ENCODE measurements around the gene HPGDS. TPM values are rescaled to one million over a fixed set of nuclear protein-coding genes. Genes with fewer than 3 reads are reported as not detected.
"Not testable (repeated sequence)": the region's sequence is repeated elsewhere in the genome, so short reads cannot be mapped to it uniquely, and the experiment has no call there.

HPGDS gene
- total RNA-seq = not detected in 2 replicates

GRCh38 chr4:94342694-94343093 lies at the start of gene HPGDS:
HPGDS (minus strand) TSS chr4:94342836; CDS start chr4:94334629, 8,207 bp downstream.
- H3K27me3 Mint-ChIP-seq = no peaks in the 10 kb centered on the region
- H3K4me1 Mint-ChIP-seq = peaks cover 24% of the 10 kb centered on the region
- DNase-seq = no peak
- no peak within 1 kb of the TSS for H3K27ac Mint-ChIP-seq
- H3K9me3 Mint-ChIP-seq = no peaks in the 10 kb centered on the region
- intact Hi-C loops (cut with micrococcal nuclease) = no loop called here
- no peak within 1 kb of the TSS for H3K4me3 Mint-ChIP-seq
- no peaks in the 10 kb centered on the region for H3K36me3 Mint-ChIP-seq (ENCODE audit: low read depth)

- H3K4me1 Mint-ChIP-seq = no peaks in the 10 kb centered on the region
- DNase-seq = peak; percentile 70
- peaks cover 3% of the 10 kb centered on the region for H3K27me3 Mint-ChIP-seq
- H3K27ac Mint-ChIP-seq = no peak overlapping the region
- intact Hi-C loops (cut with micrococcal nuclease) = loop anchor here (1.0 to 2.0 kb wide), 3 partner anchors 52 to 600 kb away; no protein-coding TSS in a partner anchor
- no peaks in the 10 kb centered on the region for H3K9me3 Mint-ChIP-seq
- no peaks in the 10 kb centered on the region for H3K36me3 Mint-ChIP-seq (ENCODE audit: low read depth)
- H3K4me3 Mint-ChIP-seq = no peak overlapping the region
Observed at GRCh38 chr4:94390804-94391410, 48.3 kb upstream of the HPGDS start.

- no peaks in the 10 kb centered on the region for H3K4me1 Mint-ChIP-seq
- intact Hi-C loops (cut with micrococcal nuclease) = loop anchor here (2.0 kb wide), 2 partner anchors 51 to 599 kb away; no protein-coding TSS in a partner anchor
- no peak for DNase-seq
- no peak overlapping the region for H3K4me3 Mint-ChIP-seq
- H3K36me3 Mint-ChIP-seq (ENCODE audit: low read depth) = no peaks in the 10 kb centered on the region
- no peak overlapping the region for H3K27ac Mint-ChIP-seq
- no peaks in the 10 kb centered on the region for H3K9me3 Mint-ChIP-seq
- peaks cover 2% of the 10 kb centered on the region for H3K27me3 Mint-ChIP-seq
Observed at GRCh38 chr4:94389595-94390267, 47.1 kb upstream of the HPGDS start.

GRCh38 chr4:94387965-94388364 lies 45.3 kb upstream of the HPGDS start:
- H3K36me3 Mint-ChIP-seq (ENCODE audit: low read depth); H3K4me1 Mint-ChIP-seq; DNase-seq; H3K9me3 Mint-ChIP-seq; H3K27me3 Mint-ChIP-seq; intact Hi-C loops (cut with micrococcal nuclease); H3K4me3 Mint-ChIP-seq; H3K27ac Mint-ChIP-seq: not testable (repeated sequence)

GRCh38 chr4:94385452-94385851 lies 42.8 kb upstream of the HPGDS start:
- H3K4me3 Mint-ChIP-seq; H3K4me1 Mint-ChIP-seq; DNase-seq; H3K27ac Mint-ChIP-seq; H3K27me3 Mint-ChIP-seq; intact Hi-C loops (cut with micrococcal nuclease); H3K36me3 Mint-ChIP-seq (ENCODE audit: low read depth); H3K9me3 Mint-ChIP-seq: not testable (repeated sequence)

- H3K27me3 Mint-ChIP-seq; intact Hi-C loops (cut with micrococcal nuclease); H3K27ac Mint-ChIP-seq; DNase-seq; H3K4me1 Mint-ChIP-seq; H3K9me3 Mint-ChIP-seq; H3K36me3 Mint-ChIP-seq (ENCODE audit: low read depth); H3K4me3 Mint-ChIP-seq: not testable (repeated sequence)
Observed at GRCh38 chr4:94382891-94383290, 40.3 kb upstream of the HPGDS start.

- H3K27me3 Mint-ChIP-seq = peaks cover 9% of the 10 kb centered on the region
- H3K4me1 Mint-ChIP-seq = no peaks in the 10 kb centered on the region
- no peaks in the 10 kb centered on the region for H3K9me3 Mint-ChIP-seq
- no peak overlapping the region for H3K27ac Mint-ChIP-seq
- no peak overlapping the region for H3K4me3 Mint-ChIP-seq
- H3K36me3 Mint-ChIP-seq (ENCODE audit: low read depth) = no peaks in the 10 kb centered on the region
- intact Hi-C loops (cut with micrococcal nuclease) = no loop called here
- no peak for DNase-seq
Observed at GRCh38 chr4:94378047-94378446, 35.4 kb upstream of the HPGDS start.

GRCh38 chr4:94377294-94377693 lies 34.7 kb upstream of the HPGDS start:
- H3K4me1 Mint-ChIP-seq = no peaks in the 10 kb centered on the region
- DNase-seq = no peak
- peaks cover 9% of the 10 kb centered on the region for H3K27me3 Mint-ChIP-seq
- H3K9me3 Mint-ChIP-seq = no peaks in the 10 kb centered on the region
- H3K27ac Mint-ChIP-seq = no peak overlapping the region
- H3K4me3 Mint-ChIP-seq = no peak overlapping the region
- no peaks in the 10 kb centered on the region for H3K36me3 Mint-ChIP-seq (ENCODE audit: low read depth)
- intact Hi-C loops (cut with micrococcal nuclease) = no loop called here

- intact Hi-C loops (cut with micrococcal nuclease) = no loop called here
- no peaks in the 10 kb centered on the region for H3K4me1 Mint-ChIP-seq
- no peak overlapping the region for H3K4me3 Mint-ChIP-seq
- DNase-seq = no peak
- peaks cover 9% of the 10 kb centered on the region for H3K27me3 Mint-ChIP-seq
- no peak overlapping the region for H3K27ac Mint-ChIP-seq
- H3K36me3 Mint-ChIP-seq (ENCODE audit: low read depth) = no peaks in the 10 kb centered on the region
- H3K9me3 Mint-ChIP-seq = no peaks in the 10 kb centered on the region
Observed at GRCh38 chr4:94375364-94375763, 32.7 kb upstream of the HPGDS start.

GRCh38 chr4:94373752-94374151 lies 31.1 kb upstream of the HPGDS start:
- no peaks in the 10 kb centered on the region for H3K4me1 Mint-ChIP-seq
- H3K36me3 Mint-ChIP-seq (ENCODE audit: low read depth) = no peaks in the 10 kb centered on the region
- no peaks in the 10 kb centered on the region for H3K9me3 Mint-ChIP-seq
- intact Hi-C loops (cut with micrococcal nuclease) = no loop called here
- DNase-seq = no peak
- peaks cover 2% of the 10 kb centered on the region for H3K27me3 Mint-ChIP-seq
- H3K4me3 Mint-ChIP-seq = no peak overlapping the region
- H3K27ac Mint-ChIP-seq = no peak overlapping the region

- peaks cover 2% of the 10 kb centered on the region for H3K27me3 Mint-ChIP-seq
- H3K4me3 Mint-ChIP-seq = no peak overlapping the region
- no peaks in the 10 kb centered on the region for H3K36me3 Mint-ChIP-seq (ENCODE audit: low read depth)
- H3K27ac Mint-ChIP-seq = no peak overlapping the region
- DNase-seq = no peak
- no peaks in the 10 kb centered on the region for H3K4me1 Mint-ChIP-seq
- H3K9me3 Mint-ChIP-seq = no peaks in the 10 kb centered on the region
- intact Hi-C loops (cut with micrococcal nuclease) = no loop called here
Observed at GRCh38 chr4:94372991-94373390, 30.4 kb upstream of the HPGDS start.

GRCh38 chr4:94372228-94372978 lies 29.8 kb upstream of the HPGDS start:
- intact Hi-C loops (cut with micrococcal nuclease) = no loop called here
- Mint-ChIP-seq H3K4me3 (no peak overlapping the region), H3K27ac (no peak overlapping the region), H3K36me3 (ENCODE audit: low read depth) (no peaks in the 10 kb centered on the region), H3K9me3 (no peaks in the 10 kb centered on the region), H3K27me3 (peaks cover 2% of the 10 kb centered on the region), H3K4me1 (no peaks in the 10 kb centered on the region)
- DNase-seq = no peak

GRCh38 chr4:94371290-94371689 lies 28.7 kb upstream of the HPGDS start:
- H3K27me3 Mint-ChIP-seq = peaks cover 5% of the 10 kb centered on the region
- H3K4me1 Mint-ChIP-seq = no peaks in the 10 kb centered on the region
- intact Hi-C loops (cut with micrococcal nuclease) = no loop called here
- H3K9me3 Mint-ChIP-seq = peaks cover 5% of the 10 kb centered on the region
- H3K27ac Mint-ChIP-seq = no peak overlapping the region
- no peaks in the 10 kb centered on the region for H3K36me3 Mint-ChIP-seq (ENCODE audit: low read depth)
- no peak overlapping the region for H3K4me3 Mint-ChIP-seq
- no peak for DNase-seq

- H3K4me1 Mint-ChIP-seq = no peaks in the 10 kb centered on the region
Observed at GRCh38 chr4:94370533-94371254, 28.1 kb upstream of the HPGDS start.

More at GRCh38 chr4:94370533-94371254, 28.1 kb upstream of the HPGDS start:
- H3K27ac Mint-ChIP-seq = no peak overlapping the region
- H3K36me3 Mint-ChIP-seq (ENCODE audit: low read depth) = no peaks in the 10 kb centered on the region
- peaks cover 5% of the 10 kb centered on the region for H3K27me3 Mint-ChIP-seq
- peaks cover 5% of the 10 kb centered on the region for H3K9me3 Mint-ChIP-seq
- no peak for DNase-seq
- intact Hi-C loops (cut with micrococcal nuclease) = no loop called here
- H3K4me3 Mint-ChIP-seq = no peak overlapping the region

Data from activated CD4-positive, alpha-beta T cell treated with anti-CD3 and anti-CD28 coated beads, Interleukin-2, amount 10 ng/mL, durations not matched to agents 24 days and 14 days (primary cell).